ACC112 (cell line): ENCODE measurements around the gene CEP85.
"Not testable (repeated sequence)": the region's sequence is repeated elsewhere in the genome, so short reads cannot be mapped to it uniquely, and the experiment has no call there.

ENCODE experiments used
- H2AFZ ChIP-seq: fragments of 200-600 bp; sonication (generic); one replicate; pipeline ENCODE4 v1.6.0; 2017; ENCODE audit warnings: antibody characterized with exemption, low read length; ENCODE audit not compliant: unreplicated experiment
- H3K27ac ChIP-seq: fragments of 200-600 bp; sonication (generic); 2 replicates; pipeline ENCODE4 v1.5.1; 2014; ENCODE audit warnings: low read depth, mild to moderate bottlenecking, antibody characterized with exemption, low read length, moderate library complexity
- H3K27me3 ChIP-seq: fragments of 200-600 bp; sonication (generic); 2 replicates; pipeline ENCODE4 v1.6.1; 2014; ENCODE audit warnings: mild to moderate bottlenecking, antibody characterized with exemption, low read length, moderate library complexity, mixed read lengths; ENCODE audit not compliant: insufficient read depth
- H3K36me3 ChIP-seq: fragments of 200-600 bp; sonication (generic); 2 replicates; pipeline ENCODE4 v1.6.1; 2016; ENCODE audit warnings: mild to moderate bottlenecking, antibody characterized with exemption, low read length, moderate library complexity, mixed read lengths; ENCODE audit not compliant: insufficient read depth
- H3K4me1 ChIP-seq: fragments of 200-600 bp; sonication (generic); one replicate; pipeline ENCODE4 v1.6.1; 2016; ENCODE audit warnings: low read length, mixed read lengths; ENCODE audit not compliant: insufficient read depth, unreplicated experiment, control insufficient read depth
- H3K4me3 ChIP-seq: fragments of 200-600 bp; sonication (generic); 2 replicates; pipeline ENCODE4 v1.5.1; 2014; ENCODE audit warnings: mild to moderate bottlenecking, low read depth, low read length
- H3K79me2 ChIP-seq: fragments of 200-600 bp; sonication (generic); one replicate; pipeline ENCODE4 v1.6.0; 2016; ENCODE audit warnings: low read length; ENCODE audit not compliant: control insufficient read depth, unreplicated experiment, insufficient read depth

Gene CEP85

GRCh38 chr1:26225033-26225831 lies 8.8 kb upstream of the CEP85 start:
- no peaks in the 10 kb centered on the region for H3K36me3 ChIP-seq
- no peaks in the 10 kb centered on the region for H3K4me1 ChIP-seq
- no peak overlapping the region for H3K27ac ChIP-seq
- no peaks in the 10 kb centered on the region for H3K79me2 ChIP-seq
- peak overlapping the region; percentile 89 for H2AFZ ChIP-seq
- H3K27me3 ChIP-seq: no peaks in the 10 kb centered on the region
- H3K4me3 ChIP-seq: peak overlapping the region; percentile 72

- not testable (repeated sequence) for H3K36me3 ChIP-seq, H2AFZ ChIP-seq, H3K4me1 ChIP-seq, H3K27ac ChIP-seq, H3K27me3 ChIP-seq, H3K4me3 ChIP-seq
- peaks cover 14% of the 10 kb centered on the region for H3K79me2 ChIP-seq
These were observed 3.3 kb upstream of the CEP85 start for GRCh38 chr1:26230682-26231081.

- H2AFZ ChIP-seq: peak overlapping the region; percentile 80
- no peaks in the 10 kb centered on the region for H3K27me3 ChIP-seq
- peaks cover 51% of the 10 kb centered on the region for H3K79me2 ChIP-seq
- H3K27ac ChIP-seq: peak overlapping the region; percentile 30
- no peaks in the 10 kb centered on the region for H3K36me3 ChIP-seq
- peaks cover 29% of the 10 kb centered on the region for H3K4me1 ChIP-seq
- peak overlapping the region; percentile 98 for H3K4me3 ChIP-seq
These were observed 807 bp downstream of the CEP85 start for GRCh38 chr1:26234644-26235370.

- H3K27ac ChIP-seq: peak overlapping the region; percentile 71
- no peaks in the 10 kb centered on the region for H3K36me3 ChIP-seq
- no peaks in the 10 kb centered on the region for H3K27me3 ChIP-seq
- peak overlapping the region; percentile 36 for H2AFZ ChIP-seq
- peaks cover 35% of the 10 kb centered on the region for H3K4me1 ChIP-seq
- peaks cover 61% of the 10 kb centered on the region for H3K79me2 ChIP-seq
- H3K4me3 ChIP-seq: peak overlapping the region; percentile 31
These were observed 3.4 kb downstream of the CEP85 start for GRCh38 chr1:26237230-26237966.

- H2AFZ ChIP-seq: no peak overlapping the region
- 0 out of 2 replicates have a peak overlapping the region, but pooled peaks have one; percentile 9 for H3K4me3 ChIP-seq
- peaks cover 57% of the 10 kb centered on the region for H3K79me2 ChIP-seq
- H3K36me3 ChIP-seq: no peaks in the 10 kb centered on the region; the same call in 1 of the 2 replicates
- peak overlapping the region; percentile 28 for H3K27ac ChIP-seq
- H3K27me3 ChIP-seq: no peaks in the 10 kb centered on the region
- H3K4me1 ChIP-seq: peaks cover 35% of the 10 kb centered on the region
These were observed 5.9 kb downstream of the CEP85 start for GRCh38 chr1:26239936-26240335.

- H3K4me3 ChIP-seq: no peak overlapping the region
- no peak overlapping the region for H2AFZ ChIP-seq
- H3K79me2 ChIP-seq: peaks cover 3% of the 10 kb centered on the region
- no peaks in the 10 kb centered on the region for H3K4me1 ChIP-seq
- no peak overlapping the region for H3K27ac ChIP-seq
- no peaks in the 10 kb centered on the region for H3K27me3 ChIP-seq
- peaks cover 6% of the 10 kb centered on the region for H3K36me3 ChIP-seq
These were observed 18.7 kb downstream of the CEP85 start for GRCh38 chr1:26252718-26253117.

GRCh38 chr1:26254404-26254803 lies 20.4 kb downstream of the CEP85 start:
- H2AFZ ChIP-seq: no peak overlapping the region
- H3K27me3 ChIP-seq: no peaks in the 10 kb centered on the region
- no peaks in the 10 kb centered on the region for H3K4me1 ChIP-seq
- peaks cover 1% of the 10 kb centered on the region; the same call in 1 of the 2 replicates for H3K36me3 ChIP-seq
- no peak overlapping the region for H3K27ac ChIP-seq
- H3K4me3 ChIP-seq: no peak overlapping the region
- peaks cover 3% of the 10 kb centered on the region for H3K79me2 ChIP-seq

- Histone ChIP-seq H3K27ac (no peak overlapping the region), H2AFZ (no peak overlapping the region), H3K4me3 (no peak overlapping the region), H3K27me3 (no peaks in the 10 kb centered on the region), H3K79me2 (peaks cover 3% of the 10 kb centered on the region), H3K4me1 (no peaks in the 10 kb centered on the region), H3K36me3 (0 out of 2 replicates have a peak, but pooled peaks cover 3% of the 10 kb centered on the region)
These were observed 23.2 kb downstream of the CEP85 start for GRCh38 chr1:26257222-26257621.

GRCh38 chr1:26259005-26259404 lies 25.0 kb downstream of the CEP85 start:
- H3K27ac ChIP-seq: no peak overlapping the region
- H3K79me2 ChIP-seq: no peaks in the 10 kb centered on the region
- no peak overlapping the region for H2AFZ ChIP-seq
- H3K4me1 ChIP-seq: no peaks in the 10 kb centered on the region
- H3K4me3 ChIP-seq: no peak overlapping the region
- H3K27me3 ChIP-seq: no peaks in the 10 kb centered on the region
- 0 out of 2 replicates have a peak, but pooled peaks cover 3% of the 10 kb centered on the region for H3K36me3 ChIP-seq

- Histone ChIP-seq H3K27me3 (no peaks in the 10 kb centered on the region), H2AFZ (no peak overlapping the region), H3K27ac (no peak overlapping the region), H3K4me3 (no peak overlapping the region), H3K79me2 (no peaks in the 10 kb centered on the region), H3K36me3 (0 out of 2 replicates have a peak, but pooled peaks cover 3% of the 10 kb centered on the region), H3K4me1 (no peaks in the 10 kb centered on the region)
These were observed 25.6 kb downstream of the CEP85 start for GRCh38 chr1:26259578-26259977.
